Stimulated activated CD8-positive, alpha-beta memory T cell treated with anti-CD3 and anti-CD28 coated beads, Interleukin-4, amount 100 ng/mL, for 1 hour (primary cell): ENCODE data around the gene IFNL3.
"Not testable (repeated sequence)": the region's sequence is repeated elsewhere in the genome, so short reads cannot be mapped to it uniquely, and the experiment has no call there.

Experiments
- DNase-seq, 2 donors: peaks; one replicate each; pipeline ENCODE4 v3.0.0-alpha.2; 2020; ENCODE audit warnings: low read depth in 2 of 2, low spot score in 1 of 2

IFNL3 gene

GRCh38 chr19:39244410-39245100 is at the start of gene IFNL3:
Gene IFNL3 (minus strand): TSS chr19:39245006. CDS start chr19:39244967, 39 bp downstream.
- DNase-seq = not testable (repeated sequence)

- DNase-seq = no peak
Measured at GRCh38 chr19:39293394-39293793, 48.6 kb upstream of the IFNL3 start.

GRCh38 chr19:39284032-39284431 is 39.2 kb upstream of the IFNL3 start:
- DNase-seq = no peak

- no peak for DNase-seq
Measured at GRCh38 chr19:39282021-39282420, 37.2 kb upstream of the IFNL3 start.

GRCh38 chr19:39277598-39277997 is 32.8 kb upstream of the IFNL3 start:
- no peak for DNase-seq

- DNase-seq = no peak
Measured at GRCh38 chr19:39276740-39277139, 31.9 kb upstream of the IFNL3 start.

- no peak for DNase-seq
Measured at GRCh38 chr19:39275578-39275977, 30.8 kb upstream of the IFNL3 start.

- not testable (repeated sequence) for DNase-seq
Measured at GRCh38 chr19:39273859-39274258, 29.1 kb upstream of the IFNL3 start.

GRCh38 chr19:39270036-39270871 is 25.4 kb upstream of the IFNL3 start:
- DNase-seq = no peak

GRCh38 chr19:39269369-39269768 is 24.6 kb upstream of the IFNL3 start:
- not testable (repeated sequence) for DNase-seq

- not testable (repeated sequence) for DNase-seq
Measured at GRCh38 chr19:39268531-39269223, 23.9 kb upstream of the IFNL3 start.

GRCh38 chr19:39268085-39268484 is 23.3 kb upstream of the IFNL3 start, which contains the start of gene IFNL2:
Gene IFNL2 (plus strand): TSS chr19:39268396. CDS start chr19:39268569, 173 bp downstream.
- DNase-seq = not testable (repeated sequence)

GRCh38 chr19:39265321-39265916 is 20.6 kb upstream of the IFNL3 start:
- no peak for DNase-seq

GRCh38 chr19:39264306-39265290 is 19.8 kb upstream of the IFNL3 start:
- no peak for DNase-seq

GRCh38 chr19:39263912-39264305 is 19.1 kb upstream of the IFNL3 start:
- no peak for DNase-seq

- DNase-seq = no peak
Measured at GRCh38 chr19:39262496-39262895, 17.7 kb upstream of the IFNL3 start.

GRCh38 chr19:39261704-39262103 is 16.9 kb upstream of the IFNL3 start:
- DNase-seq = no peak

GRCh38 chr19:39257227-39257626 is 12.4 kb upstream of the IFNL3 start:
- no peak for DNase-seq

- DNase-seq = no peak
Measured at GRCh38 chr19:39254531-39255345, 9.9 kb upstream of the IFNL3 start.
